ENCODE results near the gene MN1.
A peak's percentile ranks its signal among the peaks of the same experiment; 100 is the strongest.

Gene MN1

GRCh38 chr22:27727673-27728451 is 73.7 kb downstream of the MN1 start:
- no peak for DNase-seq (ENCODE audit: low read depth)
- H3K4me3 ChIP-seq (ENCODE audit: control insufficient read depth, low read depth, low read length), result no peak overlapping the region
- TF ChIP-seq CTCF (conservative IDR thresholded peaks at IDR 0.05; ENCODE audit: control insufficient read depth, insufficient read depth, low read depth, low read length), result no peak

GRCh38 chr22:27726686-27727449 is 74.7 kb downstream of the MN1 start:
- no peak for TF ChIP-seq CTCF (conservative IDR thresholded peaks at IDR 0.05; ENCODE audit: control insufficient read depth, insufficient read depth, low read depth, low read length)
- no peak overlapping the region for H3K4me3 ChIP-seq (ENCODE audit: control insufficient read depth, low read depth, low read length)
- peak; percentile 68 for DNase-seq (ENCODE audit: low read depth)

GRCh38 chr22:27726331-27726685 is 75.2 kb downstream of the MN1 start:
- DNase-seq (ENCODE audit: low read depth), result no peak
- no peak for TF ChIP-seq CTCF (conservative IDR thresholded peaks at IDR 0.05; ENCODE audit: control insufficient read depth, insufficient read depth, low read depth, low read length)
- H3K4me3 ChIP-seq (ENCODE audit: control insufficient read depth, low read depth, low read length), result no peak overlapping the region

- no peak for DNase-seq (ENCODE audit: low read depth)
- TF ChIP-seq CTCF (conservative IDR thresholded peaks at IDR 0.05; ENCODE audit: control insufficient read depth, insufficient read depth, low read depth, low read length), result no peak
- no peak overlapping the region for H3K4me3 ChIP-seq (ENCODE audit: control insufficient read depth, low read depth, low read length)
Measured at GRCh38 chr22:27725661-27726060, 75.9 kb downstream of the MN1 start.

GRCh38 chr22:27724709-27725108 is 76.8 kb downstream of the MN1 start:
- DNase-seq (ENCODE audit: low read depth), result no peak
- no peak overlapping the region for H3K4me3 ChIP-seq (ENCODE audit: control insufficient read depth, low read depth, low read length)
- no peak for TF ChIP-seq CTCF (conservative IDR thresholded peaks at IDR 0.05; ENCODE audit: control insufficient read depth, insufficient read depth, low read depth, low read length)

- TF ChIP-seq CTCF (conservative IDR thresholded peaks at IDR 0.05; ENCODE audit: control insufficient read depth, insufficient read depth, low read depth, low read length), result no peak
- DNase-seq (ENCODE audit: low read depth), result no peak
- H3K4me3 ChIP-seq (ENCODE audit: control insufficient read depth, low read depth, low read length), result no peak overlapping the region
Measured at GRCh38 chr22:27724157-27724556, 77.4 kb downstream of the MN1 start.

Measured in fibroblast of mammary gland (primary cell).